ENCODE data around the gene SPOCK3.

DNA sequence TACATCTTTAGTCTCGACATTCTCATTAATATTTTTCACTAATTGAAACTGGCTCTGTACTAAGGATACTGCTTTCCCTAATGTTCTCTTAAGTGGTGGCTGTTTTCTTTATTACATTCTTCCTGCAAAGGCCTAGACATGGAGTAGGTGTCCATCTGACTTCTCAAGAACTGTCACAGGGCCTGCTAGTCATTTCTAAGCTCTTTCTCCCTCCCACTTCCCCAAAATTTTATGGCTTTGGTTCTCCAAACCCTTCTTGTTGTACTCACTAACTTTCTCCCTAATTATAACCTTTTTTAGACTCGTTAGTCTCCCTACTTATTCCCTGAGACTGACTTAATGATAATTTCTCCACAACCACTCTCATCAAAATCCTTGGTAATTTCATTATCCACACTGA, 133.3 kb downstream of the SPOCK3 start:
- TF ChIP-seq POLR2AphosphoS5 (IDR thresholded peaks at IDR 0.05; ENCODE audit: low read depth, low read length) (no peak), REST (IDR thresholded peaks at IDR 0.05; ENCODE audit: insufficient read depth in 1 of 2, low read depth in 2 of 2, low read length in 1 of 2) (no peak), SIN3A (IDR thresholded peaks at IDR 0.05; ENCODE audit: borderline replicate concordance, insufficient read depth, low read depth, low read length) (no peak)
- TF ChIP-seq, protein P1, sequence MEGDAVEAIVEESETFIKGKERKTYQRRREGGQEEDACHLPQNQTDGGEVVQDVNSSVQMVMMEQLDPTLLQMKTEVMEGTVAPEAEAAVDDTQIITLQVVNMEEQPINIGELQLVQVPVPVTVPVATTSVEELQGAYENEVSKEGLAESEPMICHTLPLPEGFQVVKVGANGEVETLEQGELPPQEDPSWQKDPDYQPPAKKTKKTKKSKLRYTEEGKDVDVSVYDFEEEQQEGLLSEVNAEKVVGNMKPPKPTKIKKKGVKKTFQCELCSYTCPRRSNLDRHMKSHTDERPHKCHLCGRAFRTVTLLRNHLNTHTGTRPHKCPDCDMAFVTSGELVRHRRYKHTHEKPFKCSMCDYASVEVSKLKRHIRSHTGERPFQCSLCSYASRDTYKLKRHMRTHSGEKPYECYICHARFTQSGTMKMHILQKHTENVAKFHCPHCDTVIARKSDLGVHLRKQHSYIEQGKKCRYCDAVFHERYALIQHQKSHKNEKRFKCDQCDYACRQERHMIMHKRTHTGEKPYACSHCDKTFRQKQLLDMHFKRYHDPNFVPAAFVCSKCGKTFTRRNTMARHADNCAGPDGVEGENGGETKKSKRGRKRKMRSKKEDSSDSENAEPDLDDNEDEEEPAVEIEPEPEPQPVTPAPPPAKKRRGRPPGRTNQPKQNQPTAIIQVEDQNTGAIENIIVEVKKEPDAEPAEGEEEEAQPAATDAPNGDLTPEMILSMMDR (IDR thresholded peaks at IDR 0.05): no peak

All from Panc1 (cell line).